Neural progenitor cell (in vitro differentiated cells): ENCODE measurements around the gene PRDX2.

ENCODE experiments used
- EZH2 ChIP-seq: fragments of 200-600 bp; sonication (generic); IDR thresholded peaks from 2 replicates; pipeline ENCODE4 v1.6.1; 2017; ENCODE audit warnings: antibody characterized with exemption, mild to moderate bottlenecking, moderate library complexity
- EZH2phosphoT487 ChIP-seq: fragments of 200-600 bp; sonication (generic); IDR thresholded peaks from 2 replicates; pipeline ENCODE4 v1.6.1; 2017; ENCODE audit warnings: antibody characterized with exemption
- TF ChIP-seq, protein P1 (sequence below): fragments of 200-600 bp; sonication (generic); IDR thresholded peaks from 2 replicates; pipeline ENCODE4 v1.5.1; 2017; ENCODE audit warnings: antibody characterized with exemption, mild to moderate bottlenecking

DNA sequence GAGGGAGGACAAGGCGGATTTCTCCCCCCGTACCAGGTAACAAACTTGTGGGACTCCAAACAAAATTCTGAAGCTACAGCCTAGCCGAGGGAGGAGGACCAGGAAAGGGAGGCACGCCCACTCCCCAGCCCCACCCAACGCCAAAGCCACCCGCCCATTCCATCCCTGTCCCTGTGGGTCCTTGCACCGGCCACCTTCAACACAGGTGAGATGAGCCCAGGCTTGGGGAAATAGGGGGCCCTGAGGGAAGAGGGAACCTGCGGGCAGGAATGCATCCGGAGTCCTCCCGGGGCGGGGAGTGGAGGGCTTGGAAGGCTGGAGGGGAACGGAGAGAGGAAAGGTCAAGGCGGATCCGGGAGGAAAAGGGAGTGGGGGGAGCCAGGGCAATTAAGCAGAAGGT, 50.0 kb downstream of the PRDX2 start, which contains the start of gene BEST2:
- TF ChIP-seq, protein P1, sequence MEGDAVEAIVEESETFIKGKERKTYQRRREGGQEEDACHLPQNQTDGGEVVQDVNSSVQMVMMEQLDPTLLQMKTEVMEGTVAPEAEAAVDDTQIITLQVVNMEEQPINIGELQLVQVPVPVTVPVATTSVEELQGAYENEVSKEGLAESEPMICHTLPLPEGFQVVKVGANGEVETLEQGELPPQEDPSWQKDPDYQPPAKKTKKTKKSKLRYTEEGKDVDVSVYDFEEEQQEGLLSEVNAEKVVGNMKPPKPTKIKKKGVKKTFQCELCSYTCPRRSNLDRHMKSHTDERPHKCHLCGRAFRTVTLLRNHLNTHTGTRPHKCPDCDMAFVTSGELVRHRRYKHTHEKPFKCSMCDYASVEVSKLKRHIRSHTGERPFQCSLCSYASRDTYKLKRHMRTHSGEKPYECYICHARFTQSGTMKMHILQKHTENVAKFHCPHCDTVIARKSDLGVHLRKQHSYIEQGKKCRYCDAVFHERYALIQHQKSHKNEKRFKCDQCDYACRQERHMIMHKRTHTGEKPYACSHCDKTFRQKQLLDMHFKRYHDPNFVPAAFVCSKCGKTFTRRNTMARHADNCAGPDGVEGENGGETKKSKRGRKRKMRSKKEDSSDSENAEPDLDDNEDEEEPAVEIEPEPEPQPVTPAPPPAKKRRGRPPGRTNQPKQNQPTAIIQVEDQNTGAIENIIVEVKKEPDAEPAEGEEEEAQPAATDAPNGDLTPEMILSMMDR, result no peak
- TF ChIP-seq EZH2phosphoT487, result no peak
- TF ChIP-seq EZH2, result no peak
